Left ventricle myocardium inferior (tissue), 1 donor: ENCODE results near the gene CDK6. TPM values are rescaled to one million over a fixed set of nuclear protein-coding genes. Genes with fewer than 3 reads are reported as not detected.

Experiments used
- DNase-seq: peaks from one replicate; pipeline ENCODE4 v3.0.0-alpha.2; 2020
- H3K27ac ChIP-seq: fragments of 200-600 bp; replicated peaks from 2 replicates; pipeline ENCODE4 v1.8.0; 2021
- H3K27me3 ChIP-seq: fragments of 200-600 bp; 2 replicates; pipeline ENCODE4 v1.8.0; 2021; ENCODE audit warnings: low read depth
- H3K36me3 ChIP-seq: fragments of 200-600 bp; 2 replicates; pipeline ENCODE4 v1.8.0; 2021
- H3K4me1 ChIP-seq: fragments of 200-600 bp; 2 replicates; pipeline ENCODE4 v1.8.0; 2021
- H3K4me3 ChIP-seq: fragments of 200-600 bp; 2 replicates; pipeline ENCODE4 v1.8.0; 2021; ENCODE audit warnings: mild to moderate bottlenecking, moderate library complexity
- H3K9me3 ChIP-seq: fragments of 200-600 bp; replicated peaks from 2 replicates; pipeline ENCODE4 v1.8.0; 2021
- intact Hi-C: fragments of 100-400 bp; cut with micrococcal nuclease; formaldehyde crosslinking; loops from one replicate; pipeline ENCODE4 v1.11.0; 2022
- total RNA-seq: library from RNA; stranded (reverse); fragmentation: NEBNext Ultra II Directional; extraction: Animal tissue kit (Norgen Biotek cat#: 25700); gene quantifications from one replicate; pipeline ENCODE4 v1.2.1, GENCODE V29; 2021
- TF ChIP-seq, protein P1 (sequence below): fragments of 200-600 bp; IDR thresholded peaks from 2 replicates; pipeline ENCODE4 v1.8.0; 2021; ENCODE audit warnings: antibody characterized with exemption, mild to moderate bottlenecking, borderline replicate concordance
- donor health status: DM: no; HTN: yes; CAD: no; lungs with severe emphysema.

CDK6 gene
- total RNA-seq, 1 donor from 2014 or later: 16.5 TPM

- no peaks in the 10 kb centered on the region for H3K36me3 ChIP-seq
- no peak for DNase-seq
- no peaks in the 10 kb centered on the region for H3K27me3 ChIP-seq
- peaks cover 73% of the 10 kb centered on the region for H3K4me1 ChIP-seq
- peak overlapping the region; percentile 90 for H3K4me3 ChIP-seq
- intact Hi-C loops: loop anchor here (5.0 kb wide), 2 partner anchors 137 to 212 kb away; no protein-coding TSS in a partner anchor
- TF ChIP-seq, protein P1, sequence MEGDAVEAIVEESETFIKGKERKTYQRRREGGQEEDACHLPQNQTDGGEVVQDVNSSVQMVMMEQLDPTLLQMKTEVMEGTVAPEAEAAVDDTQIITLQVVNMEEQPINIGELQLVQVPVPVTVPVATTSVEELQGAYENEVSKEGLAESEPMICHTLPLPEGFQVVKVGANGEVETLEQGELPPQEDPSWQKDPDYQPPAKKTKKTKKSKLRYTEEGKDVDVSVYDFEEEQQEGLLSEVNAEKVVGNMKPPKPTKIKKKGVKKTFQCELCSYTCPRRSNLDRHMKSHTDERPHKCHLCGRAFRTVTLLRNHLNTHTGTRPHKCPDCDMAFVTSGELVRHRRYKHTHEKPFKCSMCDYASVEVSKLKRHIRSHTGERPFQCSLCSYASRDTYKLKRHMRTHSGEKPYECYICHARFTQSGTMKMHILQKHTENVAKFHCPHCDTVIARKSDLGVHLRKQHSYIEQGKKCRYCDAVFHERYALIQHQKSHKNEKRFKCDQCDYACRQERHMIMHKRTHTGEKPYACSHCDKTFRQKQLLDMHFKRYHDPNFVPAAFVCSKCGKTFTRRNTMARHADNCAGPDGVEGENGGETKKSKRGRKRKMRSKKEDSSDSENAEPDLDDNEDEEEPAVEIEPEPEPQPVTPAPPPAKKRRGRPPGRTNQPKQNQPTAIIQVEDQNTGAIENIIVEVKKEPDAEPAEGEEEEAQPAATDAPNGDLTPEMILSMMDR: no peak
- H3K9me3 ChIP-seq: no peaks in the 10 kb centered on the region
- H3K27ac ChIP-seq: peak overlapping the region; percentile 96
Measured at GRCh38 chr7:92834507-92835260, 1.7 kb downstream of the CDK6 start.

- H3K9me3 ChIP-seq: no peaks in the 10 kb centered on the region
- peak overlapping the region; percentile 90 for H3K4me3 ChIP-seq
- DNase-seq: peak; percentile 89
- H3K36me3 ChIP-seq: no peaks in the 10 kb centered on the region
- TF ChIP-seq, protein P1: peak; percentile 38
- no peaks in the 10 kb centered on the region for H3K27me3 ChIP-seq
- intact Hi-C loops: loop anchor here (5.0 kb wide), 1 partner anchor 137 kb away; no protein-coding TSS in a partner anchor
- H3K4me1 ChIP-seq: peaks cover 81% of the 10 kb centered on the region
- peak overlapping the region; percentile 96 for H3K27ac ChIP-seq
Measured at GRCh38 chr7:92833766-92834506, 2.4 kb downstream of the CDK6 start.

DNA sequence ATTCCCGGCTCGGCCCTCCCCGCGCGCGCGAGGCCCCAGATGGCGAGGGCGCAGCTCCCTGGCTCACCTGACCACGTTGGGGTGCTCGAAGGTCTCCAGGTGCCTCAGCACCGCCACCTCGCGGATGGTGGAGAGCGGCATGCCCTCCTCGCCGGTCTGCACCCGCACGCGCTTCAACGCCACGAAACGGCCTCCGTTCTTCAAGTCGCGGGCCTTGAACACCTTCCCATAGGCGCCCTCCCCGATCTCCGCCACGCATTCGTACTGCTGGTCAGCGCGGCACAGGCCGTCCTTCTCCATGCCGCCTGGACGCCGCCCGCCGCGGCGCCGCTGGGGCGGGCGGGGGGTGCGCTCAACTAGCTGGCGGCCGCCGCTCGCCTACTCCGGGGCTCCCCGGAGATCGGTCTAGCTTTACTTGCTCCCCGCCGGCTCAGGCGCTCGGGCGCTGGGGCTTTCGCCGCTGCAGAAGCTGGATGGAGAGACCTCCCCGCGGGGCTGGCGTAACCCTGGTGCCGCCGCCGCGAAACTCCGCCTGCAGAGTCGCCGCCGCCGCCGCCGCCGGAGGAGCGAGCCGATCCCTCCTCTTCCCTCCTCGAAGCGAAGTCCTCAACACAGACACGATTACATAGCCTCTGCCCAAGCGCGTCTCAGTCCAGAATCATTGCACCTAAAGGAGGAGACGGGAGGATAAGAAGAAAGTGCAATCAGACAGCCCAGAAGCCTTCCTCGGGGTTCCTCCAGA lies 3.2 kb downstream of the CDK6 start:
- DNase-seq: peak; percentile 85
- Histone ChIP-seq H3K4me1 (peaks cover 88% of the 10 kb centered on the region), H3K27me3 (no peaks in the 10 kb centered on the region)

GRCh38 chr7:92832534-92833023 lies 3.8 kb downstream of the CDK6 start:
- no peaks in the 10 kb centered on the region for H3K36me3 ChIP-seq
- no peak for DNase-seq
- H3K4me3 ChIP-seq: peak overlapping the region; percentile 90
- TF ChIP-seq, protein P1: no peak
- H3K9me3 ChIP-seq: no peaks in the 10 kb centered on the region
- no peaks in the 10 kb centered on the region for H3K27me3 ChIP-seq
- intact Hi-C loops: loop anchor here (5.0 kb wide), 1 partner anchor 135 kb away; no protein-coding TSS in a partner anchor
- H3K4me1 ChIP-seq: peaks cover 94% of the 10 kb centered on the region
- peak overlapping the region; percentile 96 for H3K27ac ChIP-seq

More for the DNA sequence above, 3.2 kb downstream of the CDK6 start:
- Histone ChIP-seq H3K4me3 (peak overlapping the region; percentile 90), H3K27ac (peak overlapping the region; percentile 96), H3K36me3 (no peaks in the 10 kb centered on the region), H3K9me3 (no peaks in the 10 kb centered on the region)
- intact Hi-C loops: loop anchor here (5.0 kb wide), 1 partner anchor 136 kb away; no protein-coding TSS in a partner anchor
- TF ChIP-seq, protein P1: peak; percentile 90
